ENCODE data around the gene COL24A1.

The COL24A1 gene

GRCh38 chr1:85943945-85944344 lies 212.6 kb downstream of the COL24A1 start:
- no peaks in the 10 kb centered on the region for H4K20me1 ChIP-seq
- no peak overlapping the region for H3K4me3 ChIP-seq
- H3K4me1 ChIP-seq = no peaks in the 10 kb centered on the region
- no peaks in the 10 kb centered on the region for H3K36me3 ChIP-seq
- no peaks in the 10 kb centered on the region for H3K9me3 ChIP-seq (replicated peaks in 1 of 11)
- H3K27me3 ChIP-seq = no peaks in the 10 kb centered on the region
- no peak overlapping the region for H3K4me2 ChIP-seq
- TF ChIP-seq Cebpa-rat (IDR thresholded peaks at IDR 0.05) = no peak
- H3K27ac ChIP-seq = no peak overlapping the region
- no peak overlapping the region for H3K9ac ChIP-seq

- TF ChIP-seq Cebpa-rat (IDR thresholded peaks at IDR 0.05) = no peak
- Histone ChIP-seq H3K9me3 (replicated peaks in 1 of 11) (no peaks in the 10 kb centered on the region), H3K9ac (no peak overlapping the region), H4K20me1 (no peaks in the 10 kb centered on the region), H3K4me3 (no peak overlapping the region), H3K4me1 (no peaks in the 10 kb centered on the region), H3K36me3 (no peaks in the 10 kb centered on the region), H3K27me3 (no peaks in the 10 kb centered on the region), H3K4me2 (no peak overlapping the region), H3K27ac (no peak overlapping the region)
Measured at GRCh38 chr1:85943526-85943925, 213.0 kb downstream of the COL24A1 start.

GRCh38 chr1:85940656-85941306 lies 215.8 kb downstream of the COL24A1 start:
- Histone ChIP-seq H3K4me1 (no peaks in the 10 kb centered on the region), H4K20me1 (no peaks in the 10 kb centered on the region), H3K9ac (no peak overlapping the region), H3K9me3 (replicated peaks in 1 of 11) (no peaks in the 10 kb centered on the region), H3K4me2 (no peak overlapping the region), H3K4me3 (no peak overlapping the region), H3K27ac (no peak overlapping the region), H3K27me3 (no peaks in the 10 kb centered on the region), H3K36me3 (no peaks in the 10 kb centered on the region)
- TF ChIP-seq Cebpa-rat (IDR thresholded peaks at IDR 0.05) = no peak

GRCh38 chr1:85938829-85939228 lies 217.7 kb downstream of the COL24A1 start:
- Histone ChIP-seq H3K4me2 (no peak overlapping the region), H4K20me1 (no peaks in the 10 kb centered on the region), H3K9ac (no peak overlapping the region), H3K36me3 (no peaks in the 10 kb centered on the region), H3K4me3 (no peak overlapping the region), H3K4me1 (no peaks in the 10 kb centered on the region), H3K9me3 (replicated peaks in 1 of 11) (no peaks in the 10 kb centered on the region), H3K27me3 (no peaks in the 10 kb centered on the region), H3K27ac (no peak overlapping the region)
- TF ChIP-seq Cebpa-rat (IDR thresholded peaks at IDR 0.05) = no peak

- no peak for TF ChIP-seq Cebpa-rat (IDR thresholded peaks at IDR 0.05)
- H4K20me1 ChIP-seq = no peaks in the 10 kb centered on the region
- no peak overlapping the region for H3K9ac ChIP-seq
- no peaks in the 10 kb centered on the region for H3K27me3 ChIP-seq
- no peaks in the 10 kb centered on the region for H3K9me3 ChIP-seq (replicated peaks in 1 of 11)
- H3K4me1 ChIP-seq = no peaks in the 10 kb centered on the region
- no peak overlapping the region for H3K4me3 ChIP-seq
- H3K36me3 ChIP-seq = no peaks in the 10 kb centered on the region
- no peak overlapping the region for H3K4me2 ChIP-seq
- H3K27ac ChIP-seq = no peak overlapping the region
Measured at GRCh38 chr1:85936470-85936869, 220.1 kb downstream of the COL24A1 start.

- no peaks in the 10 kb centered on the region for H3K36me3 ChIP-seq
- no peak overlapping the region for H3K4me2 ChIP-seq
- no peaks in the 10 kb centered on the region for H4K20me1 ChIP-seq
- no peak overlapping the region for H3K4me3 ChIP-seq
- H3K4me1 ChIP-seq = no peaks in the 10 kb centered on the region
- H3K9ac ChIP-seq = no peak overlapping the region
- H3K9me3 ChIP-seq (replicated peaks in 1 of 11) = no peaks in the 10 kb centered on the region
- H3K27ac ChIP-seq = no peak overlapping the region
- no peaks in the 10 kb centered on the region for H3K27me3 ChIP-seq
- no peak for TF ChIP-seq Cebpa-rat (IDR thresholded peaks at IDR 0.05)
Measured at GRCh38 chr1:85936057-85936456, 220.5 kb downstream of the COL24A1 start.

- Histone ChIP-seq H3K36me3 (no peaks in the 10 kb centered on the region), H3K9ac (no peak overlapping the region), H3K27me3 (no peaks in the 10 kb centered on the region), H3K9me3 (replicated peaks in 1 of 11) (no peaks in the 10 kb centered on the region), H3K27ac (no peak overlapping the region), H3K4me1 (no peaks in the 10 kb centered on the region), H4K20me1 (no peaks in the 10 kb centered on the region), H3K4me2 (no peak overlapping the region), H3K4me3 (no peak overlapping the region)
- no peak for TF ChIP-seq Cebpa-rat (IDR thresholded peaks at IDR 0.05)
Measured at GRCh38 chr1:85935234-85935633, 221.3 kb downstream of the COL24A1 start.

GRCh38 chr1:85934516-85934915 lies 222.1 kb downstream of the COL24A1 start:
- Histone ChIP-seq H3K4me2 (no peak overlapping the region), H4K20me1 (no peaks in the 10 kb centered on the region), H3K4me3 (no peak overlapping the region), H3K27ac (no peak overlapping the region), H3K4me1 (no peaks in the 10 kb centered on the region), H3K9me3 (replicated peaks in 1 of 11) (no peaks in the 10 kb centered on the region), H3K27me3 (no peaks in the 10 kb centered on the region), H3K36me3 (no peaks in the 10 kb centered on the region), H3K9ac (no peak overlapping the region)
- TF ChIP-seq Cebpa-rat (IDR thresholded peaks at IDR 0.05) = no peak

GRCh38 chr1:85933961-85934360 lies 222.6 kb downstream of the COL24A1 start:
- no peak overlapping the region for H3K4me3 ChIP-seq
- no peaks in the 10 kb centered on the region for H3K36me3 ChIP-seq
- H3K9me3 ChIP-seq (replicated peaks in 1 of 11) = no peaks in the 10 kb centered on the region
- no peak overlapping the region for H3K4me2 ChIP-seq
- H3K4me1 ChIP-seq = no peaks in the 10 kb centered on the region
- H4K20me1 ChIP-seq = no peaks in the 10 kb centered on the region
- H3K27me3 ChIP-seq = no peaks in the 10 kb centered on the region
- no peak overlapping the region for H3K9ac ChIP-seq
- no peak overlapping the region for H3K27ac ChIP-seq
- no peak for TF ChIP-seq Cebpa-rat (IDR thresholded peaks at IDR 0.05)

GRCh38 chr1:85911742-85912141 lies 244.8 kb downstream of the COL24A1 start:
- TF ChIP-seq Cebpa-rat (IDR thresholded peaks at IDR 0.05) = no peak
- H3K4me3 ChIP-seq = no peak overlapping the region
- no peaks in the 10 kb centered on the region for H4K20me1 ChIP-seq
- peak overlapping the region in 5 of 11 experiments; percentile 21 to 37 (median 29); a peak in 7 of 22 replicates for H3K4me2 ChIP-seq
- peaks cover 0 to 18% (median 3%) of the 10 kb centered on the region in 10 experiments; a peak in 9 of 20 replicates for H3K4me1 ChIP-seq
- no peaks in the 10 kb centered on the region for H3K9me3 ChIP-seq (replicated peaks in 1 of 11)
- no peaks in the 10 kb centered on the region for H3K36me3 ChIP-seq
- H3K9ac ChIP-seq = no peak overlapping the region
- H3K27me3 ChIP-seq = no peaks in the 10 kb centered on the region
- no peak overlapping the region for H3K27ac ChIP-seq
